Activated gamma-delta T cell treated with Interleukin-2 at 50 U/mL for 16 hours (primary cell): ENCODE data around the gene CPTP.
"Not testable (repeated sequence)": the region's sequence is repeated elsewhere in the genome, so short reads cannot be mapped to it uniquely, and the experiment has no call there.

Experiments used
- DNase-seq: peaks from one replicate; pipeline ENCODE4 v3.0.0-alpha.2; 2020

The CPTP gene

DNA sequence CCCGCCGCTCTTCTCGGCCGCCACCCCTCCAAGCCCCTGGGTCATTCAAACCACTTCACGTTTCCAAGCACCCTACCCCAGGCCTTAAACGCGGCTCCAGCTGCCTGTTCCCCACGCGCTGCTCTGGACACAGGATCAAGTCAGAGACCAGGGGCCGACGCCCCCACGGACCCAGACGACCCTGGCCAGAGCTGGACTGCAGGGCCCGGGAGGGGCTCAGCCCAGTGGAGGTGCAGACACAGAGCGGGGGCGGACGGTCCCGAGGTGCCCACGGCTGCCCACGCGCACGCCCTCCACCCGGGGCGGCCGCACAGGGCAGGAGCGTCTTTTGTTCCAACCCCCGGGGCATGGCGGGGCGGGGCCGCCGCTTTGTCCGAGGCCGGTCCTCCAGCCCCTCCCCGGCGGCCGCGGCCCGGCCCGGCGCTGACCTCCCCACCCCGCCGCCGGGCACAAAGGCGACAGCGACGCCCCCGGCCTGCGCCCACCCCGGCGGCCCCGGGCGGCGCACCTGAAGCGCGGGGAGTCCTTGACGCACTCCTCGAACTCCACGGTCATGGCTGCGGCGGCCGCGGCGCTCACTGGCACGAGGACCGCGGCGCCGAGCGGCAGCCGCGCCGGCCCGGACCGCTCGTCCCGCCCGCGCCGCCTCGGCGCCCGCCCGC lies 17.2 kb upstream of the CPTP start:
- DNase-seq, result no peak

DNA sequence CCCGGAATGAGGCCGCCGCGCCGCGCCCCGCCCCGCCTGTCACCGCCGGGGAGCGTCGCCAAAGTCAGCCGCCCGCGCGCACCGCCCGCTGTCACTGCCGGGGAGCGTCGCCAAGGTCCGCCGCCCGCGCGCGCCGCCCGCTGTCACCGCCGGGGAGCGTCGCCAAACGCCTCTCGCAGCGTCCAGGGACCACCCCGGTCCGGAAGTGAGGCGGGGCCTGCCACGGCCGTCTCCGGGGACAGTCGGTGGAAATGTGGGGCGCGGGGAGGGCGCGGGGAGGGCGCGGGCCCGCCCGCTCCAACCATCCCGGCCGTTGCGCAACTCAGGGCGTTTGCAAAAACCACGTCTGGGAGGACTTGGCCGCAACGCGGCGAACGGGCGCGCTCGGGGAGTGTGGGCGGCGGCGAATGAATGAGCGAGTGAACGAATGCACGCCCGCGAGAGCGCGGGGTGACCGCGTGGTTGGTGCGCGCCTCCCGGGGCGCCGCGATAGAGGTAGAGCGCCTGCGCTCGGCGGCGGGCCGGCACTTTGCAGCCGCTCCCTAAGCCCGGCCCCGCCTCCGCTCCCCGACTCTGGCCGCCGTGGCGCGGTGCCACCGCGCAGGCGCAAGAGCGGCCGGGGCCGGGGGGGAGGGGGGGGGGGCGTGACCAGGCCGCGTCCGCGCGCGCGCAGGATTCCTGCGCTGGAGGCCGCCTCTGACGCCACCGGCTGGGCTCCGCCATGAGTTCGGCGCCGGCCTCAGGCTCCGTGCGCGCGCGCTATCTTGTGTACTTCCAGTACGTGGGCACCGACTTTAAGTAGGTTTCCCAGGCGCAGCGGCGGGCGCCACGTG lies 16.5 kb upstream of the CPTP start, which contains the start of the genes ACAP3 and PUSL1:
Gene ACAP3 (minus strand): TSS at position 8 of the 833 bp plus-strand sequence. CDS start 115 bp downstream, outside the sequence.
Gene PUSL1 (plus strand): TSS at position 675 of the 833 bp plus-strand sequence. CDS start 47 bp downstream, at position 722.
- DNase-seq, result peak; percentile 84

DNA sequence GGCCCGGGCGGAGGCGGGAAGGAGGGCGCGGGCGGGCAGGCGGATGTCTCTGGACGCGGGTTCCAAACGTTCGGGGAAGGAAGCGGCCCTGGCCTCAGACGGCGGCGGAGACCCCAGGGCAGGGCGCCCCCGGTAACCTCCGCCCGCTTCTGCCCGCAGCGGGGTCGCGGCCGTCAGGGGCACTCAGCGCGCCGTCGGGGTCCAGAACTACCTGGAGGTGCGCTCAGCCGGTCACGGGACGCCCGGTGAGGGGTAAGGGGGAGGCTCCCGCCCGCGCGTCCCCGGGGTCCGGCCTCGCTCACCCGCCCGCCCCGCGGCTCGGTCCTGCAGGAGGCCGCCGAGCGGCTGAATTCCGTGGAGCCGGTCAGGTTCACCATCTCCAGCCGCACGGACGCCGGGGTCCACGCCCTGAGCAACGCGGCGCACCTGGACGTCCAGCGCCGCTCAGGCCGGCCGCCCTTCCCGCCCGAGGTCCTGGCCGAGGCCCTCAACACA lies 15.8 kb upstream of the CPTP start:
- DNase-seq, result no peak

DNA sequence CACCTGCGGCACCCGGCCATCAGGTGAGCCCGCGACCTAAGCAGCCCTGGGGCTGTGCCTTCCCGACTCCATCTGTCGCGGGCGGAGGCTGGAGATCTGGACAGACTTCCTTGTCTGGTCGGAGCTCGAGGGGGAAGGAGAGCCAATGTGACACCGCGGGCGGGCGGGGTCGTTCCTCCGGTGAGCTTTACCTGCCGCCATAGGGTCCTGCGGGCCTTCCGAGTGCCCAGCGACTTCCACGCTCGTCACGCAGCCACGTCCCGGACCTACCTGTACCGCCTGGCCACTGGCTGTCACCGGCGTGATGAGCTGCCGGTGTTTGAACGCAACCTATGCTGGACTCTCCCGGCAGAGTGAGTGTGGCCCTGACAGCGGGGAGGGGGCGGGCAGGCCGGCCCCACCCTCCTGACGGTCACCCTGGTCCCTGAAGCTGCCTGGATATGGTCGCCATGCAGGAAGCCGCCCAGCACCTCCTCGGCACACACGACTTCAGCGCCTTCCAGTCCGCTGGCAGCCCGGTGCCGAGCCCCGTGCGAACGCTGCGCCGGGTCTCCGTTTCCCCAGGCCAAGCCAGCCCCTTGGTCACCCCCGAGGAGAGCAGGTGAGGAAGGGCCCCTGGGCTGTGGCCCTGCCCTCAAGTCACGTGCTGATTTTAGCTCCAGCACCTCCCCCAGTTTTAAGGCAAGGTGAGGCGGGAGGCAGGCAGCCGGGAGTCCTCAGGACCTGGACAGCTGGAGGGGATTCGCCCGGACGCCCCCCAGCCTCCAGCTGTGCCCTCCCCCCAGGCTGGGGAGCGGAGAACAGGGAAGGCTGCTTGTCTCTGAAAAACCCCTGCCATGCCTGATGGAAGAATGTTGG lies 15.1 kb upstream of the CPTP start:
- no peak for DNase-seq

GRCh38 chr1:1310109-1310385 lies 14.6 kb upstream of the CPTP start:
- DNase-seq, result no peak

DNA sequence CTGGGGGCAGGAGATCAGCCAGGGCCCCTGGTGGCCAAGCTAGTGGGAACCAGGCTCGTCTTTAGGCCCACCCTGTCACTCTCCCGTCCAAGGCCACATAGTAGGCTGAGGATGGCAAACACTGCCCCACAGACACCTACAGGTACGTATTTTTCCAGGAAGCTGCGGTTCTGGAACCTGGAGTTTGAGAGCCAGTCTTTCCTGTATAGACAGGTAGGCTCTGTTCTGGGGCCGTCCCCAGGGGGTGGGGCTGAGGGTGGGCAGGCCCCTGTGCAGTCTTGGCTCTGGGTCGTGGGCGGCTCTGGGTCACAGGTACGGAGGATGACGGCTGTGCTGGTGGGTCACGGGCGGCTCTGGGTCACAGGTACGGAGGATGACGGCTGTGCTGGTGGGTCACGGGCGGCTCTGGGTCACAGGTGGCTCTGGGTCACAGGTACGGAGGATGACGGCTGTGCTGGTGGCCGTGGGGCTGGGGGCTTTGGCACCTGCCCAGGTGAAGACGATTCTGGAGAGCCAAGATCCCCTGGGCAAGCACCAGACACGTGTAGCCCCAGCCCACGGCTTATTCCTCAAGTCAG lies 14.0 kb upstream of the CPTP start:
- no peak for DNase-seq

DNA sequence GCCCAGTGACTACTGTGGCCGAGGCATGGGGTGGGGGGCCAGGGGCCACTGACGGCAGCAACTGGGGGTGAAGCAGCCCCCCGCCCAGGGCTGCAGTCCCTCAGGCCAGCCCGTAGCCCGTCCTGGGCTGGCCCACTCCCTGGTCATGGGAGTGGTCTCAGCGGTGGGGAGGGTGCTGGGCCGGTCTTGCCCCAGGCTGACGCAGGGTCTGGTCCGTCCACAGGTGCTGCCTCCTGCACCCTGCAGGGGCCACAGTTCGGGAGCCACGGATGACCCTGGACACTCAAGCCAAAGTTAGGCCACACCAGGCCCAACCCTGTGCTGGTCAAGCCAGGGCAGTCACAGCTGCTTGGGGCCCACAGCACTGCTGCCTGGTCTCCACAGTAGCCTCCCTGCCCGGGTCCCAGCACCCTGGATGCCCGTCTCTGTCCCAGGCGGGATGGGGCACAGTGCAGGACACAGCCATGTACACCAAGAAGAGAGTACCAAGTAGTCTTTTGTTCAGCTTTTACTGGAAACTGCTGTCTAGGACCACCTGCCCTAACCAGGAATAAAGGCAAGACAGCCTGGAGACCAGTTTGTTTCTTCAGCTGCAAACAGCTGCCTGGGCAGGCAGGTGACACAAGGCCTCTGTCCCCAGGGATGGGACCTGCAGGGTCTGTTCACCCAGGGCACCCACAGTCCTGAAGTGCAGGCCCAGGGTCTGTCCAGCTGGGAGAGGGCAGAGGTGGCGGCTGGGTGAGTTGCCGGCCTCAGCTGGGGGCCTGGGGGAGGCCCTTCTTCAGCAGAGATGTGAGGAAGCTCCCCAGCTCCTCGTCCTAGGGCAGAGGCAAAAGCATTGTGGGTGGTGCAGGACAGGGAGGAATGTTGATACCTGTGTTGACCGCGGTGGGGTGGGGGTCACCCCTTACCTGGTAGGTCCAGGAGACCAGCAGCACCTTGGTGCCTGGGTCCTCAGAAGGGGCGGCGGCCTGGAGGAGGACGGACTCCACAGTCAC lies 13.2 kb upstream of the CPTP start:
- DNase-seq, result no peak

DNA sequence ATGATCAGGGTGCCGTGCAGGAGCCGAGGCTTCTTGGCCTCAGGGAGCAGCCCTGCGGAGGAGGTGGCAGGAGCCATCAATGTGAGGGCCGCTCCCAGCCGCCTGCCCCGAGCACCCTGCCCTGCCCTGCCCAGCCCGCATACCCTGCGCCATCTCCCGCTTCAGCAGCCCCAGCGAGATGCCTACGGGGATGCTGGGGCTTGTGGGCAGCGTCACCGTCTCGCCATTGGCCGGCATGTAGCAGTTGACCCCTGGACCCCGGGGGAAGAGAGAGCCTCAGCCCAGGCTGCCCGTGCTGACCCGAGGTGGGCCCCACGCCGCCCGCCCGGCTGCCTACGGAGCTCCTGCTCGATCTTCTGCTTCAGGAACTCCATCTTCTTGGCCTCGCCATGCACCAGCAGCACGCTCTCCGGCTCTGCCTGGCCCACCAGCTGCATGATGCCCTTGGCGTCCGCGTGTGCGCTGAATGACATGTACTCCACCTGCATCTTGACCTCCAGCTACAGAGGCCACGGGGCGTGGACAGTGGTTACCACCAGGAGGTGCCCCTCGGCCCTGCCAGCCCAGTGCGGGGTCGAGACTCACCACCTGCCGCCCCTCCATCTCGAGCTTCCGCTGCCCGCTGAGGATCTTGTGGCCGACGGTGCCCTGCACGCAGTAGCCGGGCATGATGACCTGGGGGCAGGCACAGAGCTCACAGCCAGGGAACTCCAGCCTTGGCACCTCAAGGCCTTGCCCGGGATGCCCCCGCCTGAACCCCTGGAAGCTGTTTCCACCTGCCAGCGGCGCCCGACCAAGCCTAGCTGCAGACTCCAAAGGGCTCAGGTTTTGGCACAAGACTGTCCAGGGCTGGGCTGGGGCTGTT lies 11.9 kb upstream of the CPTP start:
- DNase-seq, result no peak

- DNase-seq, result no peak
Observed at GRCh38 chr1:1313500-1314236, 10.9 kb upstream of the CPTP start.

DNA sequence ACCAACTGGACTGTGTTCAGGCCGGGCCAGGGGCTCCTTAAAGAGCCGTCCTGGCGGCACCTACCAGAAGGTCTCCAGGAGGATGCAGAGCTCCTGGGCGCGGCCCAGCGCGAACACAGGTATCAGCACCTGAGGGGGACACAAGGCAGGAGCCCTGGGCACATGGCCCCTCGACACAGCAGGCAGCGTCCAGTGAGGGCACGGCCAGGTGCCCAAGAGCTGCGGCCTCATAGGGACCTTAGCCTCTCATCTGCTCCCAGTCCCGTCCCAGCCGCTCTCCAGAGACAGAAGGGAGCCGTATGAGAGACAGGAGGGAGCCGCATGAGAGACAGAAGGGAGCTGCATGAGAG lies 10.4 kb upstream of the CPTP start:
- DNase-seq, result no peak

GRCh38 chr1:1314678-1315335 lies 9.8 kb upstream of the CPTP start:
- no peak for DNase-seq

- no peak for DNase-seq
Observed at GRCh38 chr1:1315435-1315954, 9.1 kb upstream of the CPTP start.

DNA sequence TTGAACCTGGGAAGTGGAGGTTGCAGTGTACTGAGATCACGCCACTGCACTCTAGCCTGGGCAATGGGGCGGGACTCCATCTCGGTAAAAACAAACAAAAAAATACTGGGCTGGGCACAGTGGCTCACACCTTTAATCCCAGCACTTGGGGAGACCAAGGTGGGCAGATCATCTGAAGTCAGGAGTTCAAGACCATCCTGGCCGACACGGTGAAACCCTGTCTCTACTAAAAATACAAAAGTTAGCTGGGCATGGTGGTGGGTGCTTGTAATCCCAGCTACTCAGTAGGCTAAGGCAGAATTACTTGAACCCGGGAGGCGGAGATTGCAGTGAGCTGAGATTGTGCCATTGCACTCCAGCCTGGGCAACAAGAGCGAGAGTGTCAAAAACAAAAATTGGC lies 8.4 kb upstream of the CPTP start:
- DNase-seq, result not testable (repeated sequence)

DNA sequence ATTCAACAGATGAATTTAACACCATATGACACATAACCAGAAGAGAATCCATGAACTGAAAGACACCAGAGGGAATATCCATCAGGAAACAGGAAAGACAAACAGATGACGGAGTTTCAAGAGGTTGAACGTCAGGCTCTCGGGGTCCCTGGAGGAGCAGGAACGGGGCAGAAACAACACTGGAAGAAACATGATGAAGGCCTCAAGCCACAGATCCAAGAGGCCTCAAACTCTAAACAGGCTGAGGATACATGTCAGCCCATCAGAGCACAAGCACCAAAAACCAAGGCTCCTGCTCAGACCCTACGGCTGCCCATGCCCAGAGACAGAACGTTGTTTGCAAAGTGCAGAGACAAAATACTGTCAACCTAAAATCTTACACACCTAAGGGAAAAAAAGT lies 7.2 kb upstream of the CPTP start:
- no peak for DNase-seq

DNA sequence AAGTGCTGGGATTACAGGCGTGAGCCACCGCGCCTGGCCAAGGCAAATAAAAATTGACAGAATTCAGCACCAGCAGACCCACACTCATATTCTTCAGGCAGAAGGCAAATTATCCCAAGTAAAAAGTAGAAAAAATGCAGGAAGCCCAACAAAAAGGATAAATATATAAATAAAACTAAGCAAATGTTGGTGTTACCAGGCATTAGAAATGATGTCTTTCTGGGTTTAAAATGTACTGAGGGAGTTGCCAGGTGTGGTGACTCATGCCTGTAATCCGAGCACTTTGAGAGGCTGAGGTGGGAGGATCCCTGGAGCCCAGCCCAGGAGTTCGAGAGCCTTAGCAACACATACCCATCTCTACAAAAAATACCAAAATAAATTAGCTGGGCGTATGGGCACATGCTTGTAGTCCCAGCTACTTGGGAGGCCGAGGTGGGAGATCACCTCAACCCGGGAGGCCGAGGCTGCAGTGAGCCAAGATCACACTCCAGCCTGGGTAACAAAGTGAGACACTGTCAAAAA lies 6.4 kb upstream of the CPTP start:
- no peak for DNase-seq

DNA sequence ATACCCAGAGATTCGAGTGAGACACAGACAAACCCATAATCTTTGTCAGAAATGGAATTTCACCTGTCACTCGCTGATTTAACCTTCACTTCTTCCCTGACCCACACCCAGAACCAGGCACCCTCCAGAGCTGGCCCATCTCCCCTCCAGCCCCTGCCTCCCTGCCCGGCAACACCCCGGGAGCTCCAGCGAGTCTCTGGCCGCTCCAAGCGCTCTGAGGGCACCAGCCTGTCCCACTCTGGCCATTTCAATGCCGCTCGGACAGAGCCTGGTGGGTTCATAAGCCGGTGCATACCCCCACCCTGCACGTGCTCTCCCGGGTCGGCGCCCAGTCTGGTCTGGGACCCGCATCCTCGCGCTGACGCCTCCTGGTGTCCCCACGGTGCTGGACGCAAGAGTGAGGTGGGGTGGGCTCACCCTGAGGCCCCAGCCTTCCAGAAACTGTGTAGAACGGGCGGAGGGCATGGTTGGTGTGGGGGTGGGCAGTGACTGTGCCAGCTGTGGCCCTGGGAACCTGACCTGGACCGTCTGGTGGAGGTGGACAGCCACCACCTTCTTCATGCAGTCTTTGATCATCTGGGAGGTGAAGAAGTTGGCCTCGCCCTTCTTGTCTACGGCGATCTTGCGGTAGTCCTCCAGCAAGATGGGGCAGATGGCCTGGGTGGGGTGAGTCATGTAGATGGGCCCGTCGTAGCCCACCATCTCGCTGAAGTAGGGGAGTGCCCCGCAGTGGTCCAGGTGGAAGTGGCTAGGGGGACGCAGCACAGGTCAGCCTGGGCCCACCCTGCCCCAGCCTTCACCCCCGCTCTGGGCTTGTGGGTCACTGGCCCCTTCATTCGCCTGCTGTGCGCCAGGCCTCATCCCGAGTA lies 5.6 kb upstream of the CPTP start:
- no peak for DNase-seq

DNA sequence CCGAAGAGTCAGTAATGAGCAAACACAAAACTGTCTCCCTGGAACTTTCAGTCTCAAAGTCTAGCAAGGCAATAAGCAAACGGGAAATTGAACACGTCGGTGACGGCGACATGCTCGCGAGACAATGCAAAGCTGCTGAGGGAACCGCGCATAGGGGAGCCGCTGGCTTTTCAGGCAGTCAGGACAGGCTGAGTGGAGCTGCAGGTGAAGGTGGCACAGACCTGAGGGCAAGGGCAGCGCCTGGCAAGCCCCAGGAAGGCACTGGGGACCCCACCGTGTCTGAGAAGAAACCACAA lies 5.0 kb upstream of the CPTP start:
- no peak for DNase-seq
